ENCODE measurements around the gene DYRK1B. TPM values are rescaled to one million over a fixed set of nuclear protein-coding genes. Genes with fewer than 3 reads are reported as not detected.

Gene DYRK1B
- total and polyA plus RNA-seq, 4 experiments from 2014 or later = 7.0 to 30.9 (median 21.7) TPM

DNA sequence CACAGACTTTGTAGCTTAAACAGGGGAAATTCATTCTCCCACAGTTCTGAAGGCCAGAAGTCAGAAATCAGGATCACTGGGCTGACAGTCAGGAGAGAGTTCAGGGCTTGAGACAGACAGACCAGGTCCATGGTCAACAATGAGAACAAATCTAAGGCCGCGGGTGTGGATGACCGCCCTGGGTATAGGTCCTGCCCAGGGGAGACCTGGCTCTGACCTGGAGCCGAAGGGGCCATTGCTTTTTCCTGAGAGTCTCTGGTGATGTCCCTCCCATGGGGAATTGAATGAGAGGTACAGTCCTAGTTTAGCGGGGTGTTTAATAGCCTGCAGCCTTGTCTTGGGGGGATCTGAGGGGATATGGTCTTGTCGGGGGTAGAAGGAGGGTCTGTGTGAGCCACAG, 37.4 kb upstream of the DYRK1B start:
- Histone ChIP-seq H3K4me3 (ENCODE audit: low read length in 2 of 2) (no peak overlapping the region), H3K27ac (ENCODE audit: low read depth, low read length) (no peak overlapping the region), H3K36me3 (ENCODE audit: insufficient read depth, low read length) (no peaks in the 10 kb centered on the region), H3K27me3 (ENCODE audit: insufficient read depth, low read length) (no peaks in the 10 kb centered on the region), H3K9me3 (ENCODE audit: control insufficient read depth in 1 of 2, low read length in 2 of 2) (no peaks in the 10 kb centered on the region), H3K4me1 (ENCODE audit: insufficient read depth, low read length) (no peaks in the 10 kb centered on the region)
- intact Hi-C loops (cut with micrococcal nuclease) = no loop called here
- H3K9me3 Mint-ChIP-seq = no peaks in the 10 kb centered on the region
- no peaks in the 10 kb centered on the region for H3K4me1 Mint-ChIP-seq
- no peak overlapping the region for H3K4me3 Mint-ChIP-seq
- no peaks in the 10 kb centered on the region for H3K27me3 Mint-ChIP-seq
- POLR2A ChIA-PET (ENCODE audit: partially characterized antibody) = no interaction called here
- no peak for DNase-seq
- H3K36me3 Mint-ChIP-seq = peaks cover 12 to 14% of the 10 kb centered on the region in 2 donors
- H3K27ac Mint-ChIP-seq = no peak overlapping the region
- CTCF ChIA-PET (ENCODE audit: partially characterized antibody) = no interaction called here

DNA sequence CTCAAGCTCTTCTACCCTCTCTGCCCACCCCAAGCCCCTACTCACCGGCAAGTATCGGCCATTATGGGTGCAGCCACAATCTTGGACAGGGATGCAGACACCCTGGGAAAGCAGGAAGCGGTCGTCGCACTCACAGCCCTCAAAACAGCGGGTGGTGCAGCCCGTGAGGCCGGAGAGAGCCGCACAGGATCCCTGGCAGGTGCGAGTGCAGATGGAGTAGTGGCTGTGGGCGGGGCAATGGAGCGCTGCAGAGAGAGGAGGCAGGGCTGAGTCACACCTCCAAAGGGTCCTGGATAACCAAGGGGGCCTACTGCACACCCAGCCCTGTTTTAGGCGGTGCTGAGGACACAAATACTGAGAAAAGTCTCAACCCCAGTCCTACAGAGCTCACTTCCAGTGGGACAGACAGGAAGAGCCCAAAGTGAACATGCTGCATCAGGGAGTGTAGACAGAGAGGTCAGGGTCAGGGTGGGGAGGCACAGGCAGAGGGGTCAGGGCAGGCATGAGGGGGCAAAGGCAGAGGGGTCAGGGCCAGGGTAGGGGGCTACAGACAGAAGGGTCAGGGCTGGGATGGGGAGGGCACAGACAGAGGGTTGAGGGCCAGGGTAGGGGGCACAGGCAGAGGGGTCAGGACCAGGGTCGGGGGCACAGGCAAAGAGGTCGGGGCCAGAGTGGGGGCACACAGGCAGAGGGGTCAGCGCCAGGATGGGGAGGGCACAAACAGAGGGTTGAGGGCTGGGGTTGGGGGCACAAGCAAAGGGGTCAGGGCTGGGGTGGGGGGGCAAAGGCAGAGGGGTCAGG, 36.4 kb upstream of the DYRK1B start:
- POLR2A ChIA-PET (ENCODE audit: partially characterized antibody) = no interaction called here
- no peak overlapping the region for H3K27ac ChIP-seq (ENCODE audit: low read depth, low read length)
- no peaks in the 10 kb centered on the region for H3K27me3 ChIP-seq (ENCODE audit: insufficient read depth, low read length)
- peaks cover 18 to 19% of the 10 kb centered on the region in 2 donors for H3K36me3 Mint-ChIP-seq
- no peaks in the 10 kb centered on the region for H3K36me3 ChIP-seq (ENCODE audit: insufficient read depth, low read length)
- no peak overlapping the region for H3K4me3 ChIP-seq (ENCODE audit: low read length in 2 of 2)
- CTCF ChIA-PET (ENCODE audit: partially characterized antibody) = interaction anchor here (0.9 kb wide), 1 partner anchor 101 kb away, joined by 3 read pairs; the partner anchor contains the start of gene PSMC4
- no peak overlapping the region for H3K4me3 Mint-ChIP-seq
- H3K27ac Mint-ChIP-seq = peak overlapping the region in 1 of 7 donors; percentile 47
- no peaks in the 10 kb centered on the region for H3K27me3 Mint-ChIP-seq
- no peak for DNase-seq
- no peaks in the 10 kb centered on the region for H3K9me3 ChIP-seq (ENCODE audit: control insufficient read depth in 1 of 2, low read length in 2 of 2)
- no peaks in the 10 kb centered on the region for H3K9me3 Mint-ChIP-seq
- no peaks in the 10 kb centered on the region for H3K4me1 Mint-ChIP-seq
- H3K4me1 ChIP-seq (ENCODE audit: insufficient read depth, low read length) = no peaks in the 10 kb centered on the region
- intact Hi-C loops (cut with micrococcal nuclease) = no loop called here

DNA sequence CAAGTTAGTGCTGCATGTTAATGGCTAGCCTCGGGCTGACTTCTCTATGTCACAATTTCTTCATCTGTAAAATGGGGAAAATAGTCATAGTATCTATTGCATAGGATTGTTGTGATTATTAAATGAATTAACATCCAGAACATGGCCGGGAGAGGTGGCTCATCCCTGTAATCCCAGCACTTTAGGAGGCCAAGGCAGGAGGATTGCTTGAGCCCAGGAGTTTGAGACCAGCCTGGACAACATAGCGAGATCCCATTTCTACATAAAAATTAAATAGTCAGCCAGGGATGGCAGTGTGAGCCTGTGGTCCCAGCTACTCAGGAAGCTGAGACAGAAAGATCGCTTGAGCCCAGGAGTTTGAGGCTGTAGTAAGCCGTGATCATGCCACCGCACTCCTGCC, 34.0 kb upstream of the DYRK1B start:
- Histone ChIP-seq H3K36me3 (ENCODE audit: insufficient read depth, low read length) (no peaks in the 10 kb centered on the region), H3K4me1 (ENCODE audit: insufficient read depth, low read length) (no peaks in the 10 kb centered on the region), H3K27me3 (ENCODE audit: insufficient read depth, low read length) (no peaks in the 10 kb centered on the region), H3K27ac (ENCODE audit: low read depth, low read length) (no peak overlapping the region), H3K9me3 (ENCODE audit: control insufficient read depth in 1 of 2, low read length in 2 of 2) (no peaks in the 10 kb centered on the region), H3K4me3 (ENCODE audit: low read length in 2 of 2) (no peak overlapping the region)
- ChIA-PET CTCF (ENCODE audit: partially characterized antibody) (no interaction called here), POLR2A (ENCODE audit: partially characterized antibody) (interaction anchor here (0.6 kb wide), 1 partner anchor 74 kb away, joined by 3 read pairs; no protein-coding TSS in a partner anchor)
- intact Hi-C loops (cut with micrococcal nuclease) = no loop called here
- no peaks in the 10 kb centered on the region for H3K27me3 Mint-ChIP-seq
- H3K4me3 Mint-ChIP-seq = no peak overlapping the region
- H3K27ac Mint-ChIP-seq = no peak overlapping the region
- H3K9me3 Mint-ChIP-seq = no peaks in the 10 kb centered on the region
- DNase-seq = no peak
- H3K36me3 Mint-ChIP-seq = peaks cover 18% of the 10 kb centered on the region in 2 donors
- no peaks in the 10 kb centered on the region for H3K4me1 Mint-ChIP-seq

DNA sequence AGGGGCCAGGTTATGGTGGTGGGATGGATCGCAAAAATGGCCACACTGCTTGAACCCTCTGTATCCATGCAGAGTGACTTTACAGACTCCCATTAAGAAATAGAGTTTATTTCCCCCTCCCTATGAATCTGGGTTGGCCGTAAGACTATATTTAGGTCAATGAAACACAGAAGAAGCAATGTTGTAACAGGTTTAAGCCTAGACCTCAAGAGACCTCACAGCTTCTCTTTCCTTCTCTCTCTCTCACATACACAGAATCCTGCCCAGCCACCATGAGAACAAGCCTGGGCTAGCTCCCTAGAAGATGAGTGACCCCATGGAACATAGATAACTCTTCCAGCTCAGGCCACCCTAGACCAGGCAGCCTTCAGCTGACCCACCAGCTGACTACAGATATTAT, 33.2 kb upstream of the DYRK1B start:
- ChIA-PET CTCF (ENCODE audit: partially characterized antibody) (no interaction called here), POLR2A (ENCODE audit: partially characterized antibody) (no interaction called here)
- Histone ChIP-seq H3K4me1 (ENCODE audit: insufficient read depth, low read length) (no peaks in the 10 kb centered on the region), H3K27ac (ENCODE audit: low read depth, low read length) (no peak overlapping the region), H3K27me3 (ENCODE audit: insufficient read depth, low read length) (no peaks in the 10 kb centered on the region), H3K36me3 (ENCODE audit: insufficient read depth, low read length) (no peaks in the 10 kb centered on the region), H3K9me3 (ENCODE audit: control insufficient read depth in 1 of 2, low read length in 2 of 2) (no peaks in the 10 kb centered on the region), H3K4me3 (ENCODE audit: low read length in 2 of 2) (no peak overlapping the region)
- Mint-ChIP-seq H3K27ac (no peak overlapping the region), H3K27me3 (no peaks in the 10 kb centered on the region), H3K9me3 (no peaks in the 10 kb centered on the region), H3K4me1 (no peaks in the 10 kb centered on the region), H3K36me3 (peaks cover 18 to 20% of the 10 kb centered on the region in 2 donors), H3K4me3 (no peak overlapping the region)
- no peak for DNase-seq
- intact Hi-C loops (cut with micrococcal nuclease) = no loop called here

DNA sequence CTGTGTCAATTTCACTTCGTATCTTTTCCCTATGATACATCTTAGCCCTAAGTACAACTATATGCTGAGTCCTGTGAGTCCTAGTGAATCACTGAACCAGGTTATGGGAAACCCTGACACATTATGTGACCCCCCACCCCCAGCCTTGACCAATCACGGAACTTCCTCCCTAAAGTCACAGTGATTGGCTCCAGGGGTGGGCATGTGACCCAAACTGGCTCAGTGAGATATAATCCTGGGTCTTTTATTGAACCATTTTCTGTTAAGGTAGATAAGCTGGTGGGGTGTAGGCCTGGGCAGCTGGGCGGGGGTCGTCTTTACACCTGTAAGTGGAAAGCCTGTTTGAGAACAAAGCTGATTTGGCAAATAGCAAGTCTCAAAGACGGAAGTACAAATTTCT, 32.0 kb upstream of the DYRK1B start:
- no peak overlapping the region for H3K27ac ChIP-seq (ENCODE audit: low read depth, low read length)
- no peaks in the 10 kb centered on the region for H3K36me3 ChIP-seq (ENCODE audit: insufficient read depth, low read length)
- no peaks in the 10 kb centered on the region for H3K9me3 Mint-ChIP-seq
- no peak overlapping the region for H3K4me3 Mint-ChIP-seq
- ChIA-PET POLR2A (ENCODE audit: partially characterized antibody) (no interaction called here), CTCF (ENCODE audit: partially characterized antibody) (no interaction called here)
- no peak overlapping the region for H3K4me3 ChIP-seq (ENCODE audit: low read length in 2 of 2)
- no peaks in the 10 kb centered on the region for H3K9me3 ChIP-seq (ENCODE audit: control insufficient read depth in 1 of 2, low read length in 2 of 2)
- H3K4me1 ChIP-seq (ENCODE audit: insufficient read depth, low read length) = no peaks in the 10 kb centered on the region
- H3K27ac Mint-ChIP-seq = no peak overlapping the region
- H3K27me3 Mint-ChIP-seq = no peaks in the 10 kb centered on the region
- intact Hi-C loops (cut with micrococcal nuclease) = no loop called here
- H3K36me3 Mint-ChIP-seq = peaks cover 18% of the 10 kb centered on the region in 2 donors
- no peaks in the 10 kb centered on the region for H3K27me3 ChIP-seq (ENCODE audit: insufficient read depth, low read length)
- no peak for DNase-seq
- no peaks in the 10 kb centered on the region for H3K4me1 Mint-ChIP-seq

DNA sequence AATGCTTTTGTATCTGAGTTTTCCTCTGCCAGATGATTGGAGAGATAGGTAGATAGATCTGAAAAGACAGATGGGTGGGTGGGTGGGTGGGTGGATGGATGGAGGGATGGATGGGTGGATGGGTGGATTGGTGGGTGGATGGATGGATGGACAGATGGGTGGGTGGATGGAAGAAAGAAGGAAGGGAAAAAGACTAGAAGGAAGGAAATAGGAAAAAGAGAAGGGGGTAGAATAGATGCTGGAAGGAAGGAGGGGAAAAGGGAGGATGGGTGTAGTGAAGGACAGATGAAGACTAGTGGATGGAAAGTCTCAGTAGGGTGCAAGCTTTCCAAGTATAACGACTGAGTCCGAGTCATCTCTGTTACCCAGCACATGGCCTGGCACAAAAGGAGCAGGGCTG, 31.2 kb upstream of the DYRK1B start:
- Histone ChIP-seq H3K4me3 (ENCODE audit: low read length in 2 of 2) (no peak overlapping the region), H3K27me3 (ENCODE audit: insufficient read depth, low read length) (no peaks in the 10 kb centered on the region), H3K36me3 (ENCODE audit: insufficient read depth, low read length) (no peaks in the 10 kb centered on the region), H3K4me1 (ENCODE audit: insufficient read depth, low read length) (no peaks in the 10 kb centered on the region), H3K27ac (ENCODE audit: low read depth, low read length) (no peak overlapping the region), H3K9me3 (ENCODE audit: control insufficient read depth in 1 of 2, low read length in 2 of 2) (no peaks in the 10 kb centered on the region)
- Mint-ChIP-seq H3K4me1 (no peaks in the 10 kb centered on the region), H3K27ac (no peak overlapping the region), H3K36me3 (peaks cover 18% of the 10 kb centered on the region in 2 donors), H3K4me3 (no peak overlapping the region), H3K9me3 (no peaks in the 10 kb centered on the region), H3K27me3 (no peaks in the 10 kb centered on the region)
- intact Hi-C loops (cut with micrococcal nuclease) = no loop called here
- DNase-seq = no peak
- POLR2A ChIA-PET (ENCODE audit: partially characterized antibody) = no interaction called here
- CTCF ChIA-PET (ENCODE audit: partially characterized antibody) = no interaction called here

DNA sequence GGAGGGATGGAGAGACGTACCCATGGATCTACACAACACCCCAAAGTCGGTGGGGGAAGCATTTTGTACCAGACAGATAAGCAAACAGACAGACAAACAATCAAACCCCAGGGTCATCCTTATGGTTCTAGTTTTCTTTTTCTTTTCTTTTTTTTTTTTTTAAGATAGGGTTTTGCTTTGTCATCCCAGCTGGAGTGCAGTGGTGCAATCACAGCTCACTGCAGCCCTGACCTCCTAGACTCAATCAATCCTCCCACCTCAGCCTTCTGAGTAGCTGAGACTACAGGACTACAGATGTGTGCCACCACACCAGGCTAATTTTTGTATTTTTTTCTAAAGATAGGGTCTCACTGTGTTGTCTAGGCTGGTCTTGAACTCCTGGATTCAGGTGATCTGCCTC, 30.2 kb upstream of the DYRK1B start:
- Histone ChIP-seq H3K27ac (ENCODE audit: low read depth, low read length) (no peak overlapping the region), H3K4me1 (ENCODE audit: insufficient read depth, low read length) (no peaks in the 10 kb centered on the region), H3K9me3 (ENCODE audit: control insufficient read depth in 1 of 2, low read length in 2 of 2) (no peaks in the 10 kb centered on the region), H3K36me3 (ENCODE audit: insufficient read depth, low read length) (no peaks in the 10 kb centered on the region), H3K4me3 (ENCODE audit: low read length in 2 of 2) (no peak overlapping the region), H3K27me3 (ENCODE audit: insufficient read depth, low read length) (no peaks in the 10 kb centered on the region)
- CTCF ChIA-PET (ENCODE audit: partially characterized antibody) = no interaction called here
- Mint-ChIP-seq H3K4me1 (no peaks in the 10 kb centered on the region), H3K36me3 (peaks cover 18% of the 10 kb centered on the region in 2 donors), H3K9me3 (no peaks in the 10 kb centered on the region), H3K27me3 (no peaks in the 10 kb centered on the region), H3K27ac (no peak overlapping the region), H3K4me3 (no peak overlapping the region)
- POLR2A ChIA-PET (ENCODE audit: partially characterized antibody) = no interaction called here
- intact Hi-C loops (cut with micrococcal nuclease) = no loop called here
- DNase-seq = no peak
